ENCODE results near the gene TCL1A. TPM values are rescaled to one million over a fixed set of nuclear protein-coding genes. Genes with fewer than 3 reads are reported as not detected.
"Not testable (repeated sequence)": the region's sequence is repeated elsewhere in the genome, so short reads cannot be mapped to it uniquely, and the experiment has no call there.

TCL1A gene, protein sequence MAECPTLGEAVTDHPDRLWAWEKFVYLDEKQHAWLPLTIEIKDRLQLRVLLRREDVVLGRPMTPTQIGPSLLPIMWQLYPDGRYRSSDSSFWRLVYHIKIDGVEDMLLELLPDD
- total RNA-seq = not detected in 2 replicates

DNA sequence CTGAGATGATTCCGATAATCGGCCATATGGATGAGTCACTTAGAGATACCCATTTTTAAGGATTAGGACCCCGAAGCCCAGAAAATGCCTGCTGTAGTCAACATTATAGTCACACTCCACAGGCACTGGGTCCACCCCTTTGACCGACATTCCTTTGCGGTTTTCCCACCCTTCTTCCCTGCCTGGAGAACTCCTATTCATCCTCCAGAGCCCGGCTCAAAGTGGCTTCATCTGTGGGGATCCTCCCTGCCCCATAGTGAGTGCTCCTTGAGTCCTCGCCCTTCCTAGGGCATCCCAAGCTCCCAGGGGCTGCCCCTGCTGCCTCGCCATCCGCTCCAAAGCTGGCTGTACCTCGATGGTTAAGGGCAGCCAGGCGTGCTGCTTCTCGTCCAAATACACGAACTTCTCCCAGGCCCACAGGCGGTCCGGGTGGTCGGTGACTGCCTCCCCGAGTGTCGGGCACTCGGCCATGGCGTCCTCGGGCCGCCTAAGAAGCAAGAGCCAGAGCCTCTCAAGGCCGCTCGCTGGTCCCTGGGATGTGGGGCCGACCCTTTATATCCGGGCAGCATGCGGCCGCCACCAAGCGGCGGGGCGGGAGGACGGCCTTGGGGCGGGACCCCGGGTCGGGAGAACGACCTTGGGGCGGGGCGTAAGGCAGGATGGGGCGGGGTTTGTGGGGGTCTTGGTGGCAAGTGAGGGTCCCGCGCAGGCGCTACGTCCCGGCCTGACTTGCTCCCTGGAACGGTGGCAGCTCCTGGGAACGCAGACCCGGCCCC lies at the start of gene TCL1A:
Gene TCL1A, minus strand, starts transcription at position 530 of the 776 bp plus-strand sequence. Its CDS starts 59 bp downstream, at position 471.
- DNase-seq (ENCODE audit: extremely low read depth, low read depth, low spot score) = no peak

DNA sequence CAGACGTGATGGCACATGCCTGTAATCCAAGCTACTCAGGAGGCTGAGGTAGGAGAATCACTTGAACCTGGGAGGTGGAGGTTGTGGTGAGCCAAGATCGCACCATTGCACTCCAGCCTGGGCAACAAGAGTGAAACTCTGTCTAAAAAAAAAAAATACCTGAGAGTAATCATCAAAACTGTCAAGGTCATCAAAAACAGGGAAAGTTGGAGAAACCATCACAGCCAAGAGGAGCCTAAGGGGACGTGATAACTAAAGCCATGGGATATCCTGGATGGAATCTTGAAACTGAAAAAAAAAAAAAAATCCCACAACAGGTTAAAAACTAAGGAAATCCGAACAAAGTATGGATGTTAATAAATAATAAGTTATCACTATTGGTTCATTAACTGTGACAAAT lies 49.1 kb upstream of the TCL1A start:
- DNase-seq (ENCODE audit: extremely low read depth, low read depth, low spot score) = not testable (repeated sequence)

DNA sequence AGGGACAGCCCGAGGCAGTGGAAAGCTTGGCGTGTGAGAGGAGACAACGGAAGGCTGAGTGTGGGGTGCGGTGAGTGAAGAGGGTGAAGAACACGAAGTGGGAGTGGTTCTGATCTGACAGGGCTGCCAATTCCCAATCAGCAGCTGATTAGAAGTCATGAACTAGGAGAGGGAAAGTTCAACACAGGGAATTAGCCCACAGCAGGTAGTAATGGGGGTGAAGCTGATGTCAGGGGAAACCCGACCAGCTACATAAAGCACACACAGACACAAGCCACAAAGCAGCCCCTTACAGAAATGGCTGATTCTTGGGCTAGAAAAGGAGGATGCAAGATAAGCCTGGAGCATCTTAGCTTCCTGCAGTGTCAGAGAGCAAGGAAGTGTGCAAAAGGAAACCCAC lies 47.5 kb upstream of the TCL1A start:
- no peak for DNase-seq (ENCODE audit: extremely low read depth, low read depth, low spot score)

DNA sequence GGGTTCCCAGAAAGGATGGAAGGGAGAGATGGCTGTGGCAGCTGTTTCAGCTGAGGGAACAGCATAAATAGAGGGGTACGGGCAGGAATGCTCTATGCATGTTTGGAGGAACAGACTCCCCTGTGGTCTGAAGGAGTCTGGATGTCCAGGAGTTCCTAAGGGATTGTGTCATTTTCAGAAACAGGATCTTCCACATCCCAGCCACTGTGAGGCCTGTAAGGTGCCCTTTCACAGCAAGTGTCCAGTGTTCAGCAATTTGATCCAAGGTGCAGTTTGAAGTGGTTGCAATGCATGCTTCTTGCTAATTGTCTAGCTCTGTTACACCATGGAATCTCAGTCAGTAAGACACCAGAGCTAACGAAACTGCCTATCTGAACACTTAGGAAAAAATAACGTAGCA lies 46.7 kb upstream of the TCL1A start:
- DNase-seq (ENCODE audit: extremely low read depth, low read depth, low spot score) = no peak

DNA sequence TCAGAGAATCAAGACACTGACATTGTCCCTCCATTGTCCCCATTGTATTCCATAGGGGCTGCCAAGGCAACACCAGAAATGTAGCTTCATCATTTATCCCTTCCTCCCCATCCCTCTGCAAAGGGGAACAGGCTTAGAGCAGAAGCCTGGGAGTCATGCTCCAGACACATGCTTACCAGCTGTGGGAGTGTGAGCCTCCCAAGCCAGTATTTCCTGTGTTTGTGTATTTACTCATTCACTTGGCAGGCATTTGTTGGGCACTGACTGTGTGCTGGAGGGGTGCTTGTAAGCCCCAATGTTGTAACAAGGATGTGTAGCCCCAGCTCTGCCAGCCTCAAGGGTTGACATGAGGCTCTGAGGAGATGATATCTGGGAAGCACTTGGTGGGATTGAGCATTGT lies 46.0 kb upstream of the TCL1A start:
- DNase-seq (ENCODE audit: extremely low read depth, low read depth, low spot score) = no peak

DNA sequence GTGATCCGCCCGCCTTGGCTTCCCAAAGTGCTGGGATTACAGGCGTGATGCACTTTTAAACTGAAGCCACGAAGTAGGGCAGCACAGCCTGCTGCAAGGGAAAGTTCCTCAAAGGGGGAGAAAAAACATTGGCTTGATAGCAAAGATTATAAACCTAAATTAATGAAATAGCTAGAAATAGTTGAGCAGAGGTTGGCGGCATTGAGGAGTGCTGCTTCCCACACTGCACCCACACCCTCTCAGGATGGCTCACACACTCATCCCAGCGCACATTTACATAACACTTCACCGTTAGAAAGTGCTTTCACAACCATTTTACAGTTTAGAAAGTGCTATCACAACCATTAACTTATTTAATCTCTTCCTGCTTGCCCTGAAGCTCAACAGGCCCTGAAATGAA lies 44.4 kb upstream of the TCL1A start:
- no peak for DNase-seq (ENCODE audit: extremely low read depth, low read depth, low spot score)

DNA sequence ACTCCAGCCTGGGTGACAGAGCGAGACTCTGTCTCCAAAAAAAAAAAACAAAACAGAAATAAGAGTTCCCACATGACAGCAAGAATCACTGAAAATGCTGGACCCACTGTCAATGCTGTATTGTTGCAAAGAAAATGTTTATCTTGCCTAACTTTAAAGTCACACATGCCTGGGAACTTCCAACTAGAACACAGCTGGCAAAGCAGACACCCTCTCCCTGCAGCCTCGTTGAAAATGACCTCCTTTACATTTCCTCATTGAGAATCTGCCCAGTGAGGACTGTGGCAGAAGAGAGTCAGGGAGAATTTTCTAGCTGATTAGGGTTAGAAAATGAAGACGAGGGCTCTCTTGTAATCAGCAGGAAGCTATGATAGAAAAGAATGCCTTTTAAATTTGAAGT lies 42.8 kb upstream of the TCL1A start:
- no peak for DNase-seq (ENCODE audit: extremely low read depth, low read depth, low spot score)

DNA sequence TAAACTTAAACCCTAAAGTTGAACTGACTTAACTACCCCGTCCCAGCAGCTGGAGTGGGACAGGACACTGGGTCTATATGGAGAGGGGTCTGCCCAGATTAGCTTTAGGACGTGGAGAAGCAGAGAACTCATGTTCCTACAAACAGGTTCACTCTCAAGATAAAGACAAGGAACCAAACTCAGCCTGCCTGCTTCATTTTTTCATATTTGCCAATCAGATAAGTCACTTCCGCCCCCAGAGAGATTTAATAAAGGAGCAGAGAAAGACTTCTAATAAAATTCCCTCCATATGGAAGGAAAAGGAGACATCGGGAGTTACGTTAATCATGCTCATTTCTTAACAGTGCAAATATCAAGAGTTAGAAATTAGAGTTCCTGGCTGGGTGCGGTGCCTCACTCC lies 42.2 kb upstream of the TCL1A start:
- no peak for DNase-seq (ENCODE audit: extremely low read depth, low read depth, low spot score)

DNA sequence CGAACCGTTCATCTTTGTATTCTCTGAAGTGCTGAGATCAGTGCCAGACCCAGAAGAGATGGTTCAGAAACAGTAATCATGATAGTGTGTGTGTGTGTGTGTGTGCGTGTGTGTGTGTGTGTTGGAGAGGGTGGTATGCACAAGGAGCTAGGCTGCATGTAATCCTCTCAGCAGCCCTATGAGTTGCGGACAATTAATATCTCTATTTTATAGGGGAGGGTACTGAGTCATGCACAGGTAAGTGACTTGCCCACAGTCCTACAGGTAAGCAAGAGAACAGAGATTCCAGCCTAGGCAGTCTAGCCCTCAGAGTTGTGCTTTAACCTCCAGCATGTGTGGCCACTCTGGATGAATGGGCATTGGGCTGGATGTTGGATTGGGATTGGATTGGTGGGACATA lies 27.9 kb upstream of the TCL1A start:
- no peak for DNase-seq (ENCODE audit: extremely low read depth, low read depth, low spot score)

DNA sequence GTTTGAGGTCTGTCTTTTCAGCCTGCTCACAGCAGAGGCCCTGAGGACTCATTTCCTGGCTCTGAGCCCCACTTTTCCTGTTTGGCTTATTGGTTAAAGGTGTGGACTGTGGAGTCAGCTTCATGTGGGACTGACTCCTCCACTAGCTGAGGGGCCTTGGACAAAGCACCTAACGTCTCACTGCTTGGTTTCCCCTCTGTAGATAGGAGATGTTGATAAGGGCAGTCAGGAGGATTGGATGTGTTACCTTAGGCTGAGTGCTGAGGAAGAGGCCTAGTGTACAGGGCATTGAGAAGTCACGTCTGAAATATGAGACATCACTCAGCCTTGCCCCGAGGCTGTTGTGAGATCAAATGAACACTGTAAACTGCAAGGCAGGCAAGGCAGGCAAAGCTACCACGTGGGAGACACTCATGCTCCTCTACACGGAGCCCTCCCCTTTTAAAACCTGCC lies 27.1 kb upstream of the TCL1A start:
- DNase-seq (ENCODE audit: extremely low read depth, low read depth, low spot score) = no peak

DNA sequence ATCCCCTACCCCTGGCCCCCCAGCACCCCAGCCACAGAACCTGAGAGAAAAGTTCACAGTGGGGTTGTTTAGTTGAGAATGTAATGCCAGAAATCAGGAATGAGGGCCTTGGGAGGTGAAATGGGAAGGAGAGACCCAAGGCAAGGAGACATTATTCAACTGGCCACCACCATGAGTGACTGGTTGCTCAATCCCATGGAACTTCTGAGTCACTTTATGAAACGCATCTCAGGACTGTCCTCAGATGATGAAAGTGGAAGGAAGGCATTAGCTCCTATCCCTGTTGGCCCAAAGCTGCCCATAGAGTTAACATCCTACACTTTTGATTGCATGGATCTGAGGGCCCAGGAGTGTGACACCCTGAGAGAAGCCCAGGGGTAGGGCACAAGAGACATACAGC lies 25.4 kb upstream of the TCL1A start:
- DNase-seq (ENCODE audit: extremely low read depth, low read depth, low spot score) = no peak

DNA sequence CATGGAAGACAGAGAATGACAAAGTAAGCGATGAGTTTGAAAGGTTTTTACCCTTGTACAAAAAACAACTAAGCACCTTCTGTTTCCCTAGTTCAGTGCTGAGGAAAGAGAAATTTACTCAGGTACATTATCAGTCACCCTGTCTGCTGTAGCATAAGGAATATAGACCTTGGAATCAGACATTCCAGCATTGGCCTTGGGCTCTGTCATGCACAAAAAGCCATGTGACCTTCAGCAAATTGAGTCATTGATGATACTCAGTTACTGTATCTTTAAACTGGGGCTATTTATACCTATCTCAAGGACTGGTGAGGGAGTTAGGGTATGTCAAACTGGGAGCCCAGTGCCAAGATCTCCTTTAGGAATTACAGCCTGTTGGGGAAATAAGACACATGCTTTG lies 19.3 kb upstream of the TCL1A start:
- no peak for DNase-seq (ENCODE audit: extremely low read depth, low read depth, low spot score)

DNA sequence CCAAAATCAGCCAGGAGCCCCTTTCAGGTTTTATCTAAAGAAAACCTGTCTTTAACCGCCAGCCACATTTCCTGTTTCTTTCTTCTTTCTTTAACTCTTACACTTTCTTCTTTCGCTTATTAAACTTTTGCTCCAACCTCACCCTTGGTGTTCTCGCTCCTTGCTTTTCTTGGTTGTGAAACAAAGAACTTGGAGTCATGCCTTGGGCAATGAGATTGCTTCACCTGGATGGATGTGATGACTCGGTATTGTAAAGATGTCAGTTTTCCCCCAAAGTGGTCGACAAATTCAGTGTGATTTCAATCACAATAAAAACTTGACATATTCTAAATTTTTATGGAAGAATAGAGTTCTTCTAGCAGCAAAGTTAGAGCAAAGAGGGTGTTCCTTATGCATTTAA lies 16.2 kb upstream of the TCL1A start:
- DNase-seq (ENCODE audit: extremely low read depth, low read depth, low spot score) = no peak

DNA sequence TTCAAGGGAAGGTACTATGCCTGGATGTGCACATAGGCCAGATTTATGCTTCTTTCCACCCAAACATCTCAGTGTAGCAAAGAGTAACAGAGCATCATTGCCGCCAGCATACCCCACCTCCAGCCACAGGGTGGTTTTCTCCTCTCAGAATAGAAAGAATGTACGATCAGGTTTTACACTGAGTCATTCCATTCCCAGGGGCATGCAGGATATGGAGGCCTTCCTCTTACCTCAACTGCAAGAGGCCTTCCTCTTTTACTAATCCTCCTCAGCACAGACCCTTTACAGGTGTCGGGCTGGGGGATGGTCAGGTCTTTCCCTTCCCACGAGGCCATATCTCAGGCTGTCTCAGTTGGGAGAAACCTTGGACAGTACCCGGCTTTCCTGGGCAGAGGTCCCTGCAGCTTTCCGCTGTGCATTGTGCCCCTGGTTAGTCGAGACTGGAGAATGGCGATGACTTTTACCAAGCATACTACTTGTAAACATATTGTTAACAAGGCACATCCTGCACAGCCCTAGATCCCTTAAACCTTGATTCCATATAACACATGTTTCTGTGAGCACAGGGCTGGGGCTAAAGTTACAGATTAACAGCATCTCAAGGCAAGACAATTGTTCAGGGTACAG lies 15.6 kb upstream of the TCL1A start:
- DNase-seq (ENCODE audit: extremely low read depth, low read depth, low spot score) = not testable (repeated sequence)

DNA sequence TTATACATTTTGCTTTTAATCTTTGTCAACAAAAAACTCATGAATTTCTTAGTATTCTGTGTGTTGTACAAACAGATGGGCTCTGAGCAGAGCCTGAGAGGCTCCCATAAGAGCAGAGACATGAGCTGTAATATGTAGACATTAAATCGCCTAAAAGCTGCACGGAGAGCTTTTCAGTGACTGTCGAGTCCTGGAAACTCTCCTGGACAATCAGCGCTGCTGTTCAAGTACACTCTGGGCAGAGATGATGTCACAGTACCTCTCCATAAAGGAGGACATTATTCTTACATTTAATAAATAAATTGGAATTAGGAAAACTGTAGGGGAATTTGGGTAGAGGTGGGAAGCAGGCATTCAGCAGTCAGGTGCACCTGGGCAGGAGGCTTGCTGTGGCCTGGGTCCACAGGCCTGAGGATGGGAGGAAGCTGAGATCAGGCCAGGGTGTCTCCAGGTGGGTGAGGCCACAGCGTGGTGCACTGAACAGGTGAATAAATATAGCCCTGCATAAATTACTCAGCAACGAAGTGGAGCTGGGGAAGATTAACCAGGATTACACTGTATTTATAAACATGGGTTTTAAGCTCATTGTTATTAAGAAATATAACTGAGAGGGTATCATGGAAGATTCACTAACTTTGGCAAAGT lies 13.3 kb upstream of the TCL1A start:
- DNase-seq (ENCODE audit: extremely low read depth, low read depth, low spot score) = no peak

DNA sequence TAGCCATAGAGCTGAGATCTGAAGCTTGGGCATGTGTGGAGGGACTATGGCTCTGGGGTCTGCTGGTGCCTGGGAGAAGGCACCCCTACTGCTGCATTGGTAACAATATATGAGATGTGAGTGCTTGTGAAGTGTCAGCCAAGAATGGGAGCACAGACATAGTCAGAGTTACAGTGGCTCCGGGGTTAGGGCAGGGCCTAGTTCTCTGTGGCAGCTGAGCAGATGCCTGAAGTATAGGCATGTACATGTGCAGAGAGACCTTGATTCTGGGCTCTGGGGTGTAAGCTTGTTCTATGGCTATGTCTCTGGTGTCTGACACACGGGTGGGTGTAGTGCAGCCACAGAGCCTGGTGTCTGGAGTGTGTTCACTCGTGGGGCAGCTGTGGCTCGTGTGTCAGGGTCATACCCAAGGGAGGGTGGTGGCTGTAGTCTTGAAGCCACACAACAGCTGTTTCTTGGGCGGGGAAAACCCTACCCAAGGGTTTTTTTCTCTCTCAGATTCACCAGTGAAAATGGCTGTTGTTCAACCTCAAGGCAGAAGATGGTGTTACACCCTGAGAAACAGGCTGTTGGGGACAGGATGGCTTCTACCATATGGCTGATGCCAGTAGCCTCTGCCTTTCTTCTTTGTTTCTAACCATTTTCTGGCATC lies 11.9 kb upstream of the TCL1A start:
- no peak for DNase-seq (ENCODE audit: extremely low read depth, low read depth, low spot score)

DNA sequence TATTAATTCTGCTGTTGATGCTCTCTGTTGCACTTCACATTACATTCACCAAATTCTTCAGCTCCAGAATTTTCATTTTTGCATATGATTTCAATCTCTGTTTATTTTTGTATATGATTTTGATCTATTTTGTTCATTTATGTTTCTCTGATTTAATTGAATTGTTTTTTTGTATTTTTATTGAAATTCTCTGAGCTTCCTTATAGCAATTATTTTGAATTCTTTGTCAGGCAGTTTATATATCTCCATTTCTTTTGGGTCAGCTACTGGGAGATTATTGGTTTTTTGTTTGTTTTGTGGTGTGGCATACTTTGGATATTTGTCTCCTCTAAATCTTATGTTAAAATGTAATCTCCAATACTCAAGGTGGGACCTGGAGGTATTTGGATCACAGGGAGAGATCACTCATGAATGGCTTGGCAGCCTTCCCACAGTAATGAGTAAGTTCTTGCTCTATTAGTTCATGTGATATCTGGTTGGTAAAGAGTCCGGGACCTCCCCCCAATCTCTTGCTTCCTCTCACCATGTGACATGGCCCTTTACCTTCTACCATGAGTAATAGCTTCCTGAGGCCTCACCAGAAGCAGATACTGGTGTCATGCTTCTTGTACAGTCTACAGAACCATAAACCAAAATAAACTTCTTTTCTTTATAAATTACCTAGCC lies 8.7 kb upstream of the TCL1A start:
- DNase-seq (ENCODE audit: extremely low read depth, low read depth, low spot score) = no peak

DNA sequence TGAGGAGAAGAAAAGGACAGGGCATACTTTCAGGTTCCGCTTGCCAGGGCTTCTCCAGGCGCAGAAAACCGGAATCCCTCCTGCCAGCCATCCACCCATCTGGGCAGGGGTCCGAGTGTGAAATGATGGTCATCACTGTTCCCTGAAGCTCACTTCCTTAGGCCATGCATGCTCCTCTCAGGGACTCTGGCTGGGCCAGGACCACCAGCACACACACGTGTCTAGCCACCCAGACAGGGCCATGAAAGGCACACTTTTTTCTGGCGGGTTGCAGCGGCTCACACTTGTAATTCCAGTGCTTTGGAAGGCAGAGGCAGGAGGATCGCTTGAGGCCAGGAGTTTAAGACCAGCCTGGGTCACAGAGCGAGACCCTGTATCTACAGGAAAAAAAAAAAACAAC lies 1.5 kb downstream of the TCL1A start:
- no peak for DNase-seq (ENCODE audit: extremely low read depth, low read depth, low spot score)

DNA sequence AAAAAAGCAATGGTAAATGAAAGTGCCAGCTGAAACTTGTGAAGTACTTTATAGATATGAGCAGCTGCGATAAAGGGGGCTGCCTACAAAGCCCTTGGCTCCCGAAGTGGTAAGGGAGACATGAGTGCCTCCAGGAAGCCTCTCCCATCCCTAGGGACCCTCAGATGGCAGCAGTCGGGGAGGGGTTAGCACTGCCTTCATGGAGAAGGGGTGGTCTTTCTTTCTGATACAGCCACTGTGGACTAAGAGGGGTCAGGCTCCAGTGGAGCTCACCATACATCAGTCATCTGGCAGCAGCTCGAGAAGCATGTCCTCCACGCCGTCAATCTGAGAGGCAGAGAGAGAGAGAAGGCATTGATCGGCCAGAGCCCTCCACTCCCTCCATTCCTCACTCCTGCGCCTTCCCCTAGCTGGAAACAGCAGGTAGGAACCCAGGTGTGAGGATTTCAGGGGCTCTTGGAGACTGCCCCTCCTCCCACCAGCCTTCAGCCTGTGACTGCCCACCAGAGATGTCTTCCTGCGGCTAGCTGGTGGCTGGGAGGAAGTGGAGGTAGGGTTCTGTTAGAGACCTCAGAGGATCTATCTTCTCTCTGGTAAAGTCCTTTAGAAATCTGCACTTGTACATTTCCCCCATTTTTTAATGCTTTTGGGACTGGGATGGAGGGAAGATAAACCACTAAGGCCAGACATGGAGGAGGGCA lies 2.3 kb downstream of the TCL1A start:
- DNase-seq (ENCODE audit: extremely low read depth, low read depth, low spot score) = no peak

DNA sequence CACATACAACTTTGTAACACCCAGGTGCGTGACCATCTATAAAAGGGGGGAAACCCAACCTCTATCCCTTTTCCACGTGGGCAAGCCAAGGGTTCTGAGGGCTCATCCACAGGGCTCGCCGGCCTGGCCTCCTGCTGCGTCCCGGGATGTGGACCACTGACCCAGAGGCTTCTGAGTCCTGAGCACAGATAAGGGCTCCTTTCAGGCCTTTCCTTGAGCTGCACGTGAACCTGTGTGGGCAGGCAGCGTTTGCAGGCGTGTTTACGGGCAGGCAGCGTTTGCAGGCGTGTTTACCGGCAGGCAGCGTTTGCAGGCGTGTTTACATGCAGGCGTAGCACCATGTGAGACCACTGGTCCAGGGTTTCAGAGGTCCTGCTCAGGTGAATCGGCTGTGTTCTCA lies 3.8 kb downstream of the TCL1A start:
- no peak for DNase-seq (ENCODE audit: extremely low read depth, low read depth, low spot score)
